ENCODE data around the gene WWOX.

WWOX gene

DNA sequence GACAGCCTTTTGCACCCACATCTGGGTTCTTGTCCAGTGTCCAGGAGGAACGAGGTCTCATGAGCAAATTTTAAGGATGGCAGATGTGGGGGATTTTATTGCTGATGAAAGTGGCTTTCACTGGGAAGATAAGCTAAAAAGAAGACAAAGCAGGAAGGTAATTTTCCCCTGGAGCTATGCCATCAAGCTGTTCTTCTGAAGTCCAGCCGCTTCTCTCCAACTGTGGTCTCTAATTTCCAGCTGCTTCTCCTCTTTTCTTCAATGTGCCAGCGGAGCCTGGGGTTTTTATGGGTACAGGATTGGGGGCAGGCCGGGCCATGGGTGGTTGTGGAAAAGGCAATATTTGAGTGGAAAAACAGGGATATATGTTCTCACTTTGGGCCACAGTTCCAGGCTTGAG is 430.8 kb downstream of the WWOX start:
- DNase-seq (ENCODE audit: low spot score): no peak

DNA sequence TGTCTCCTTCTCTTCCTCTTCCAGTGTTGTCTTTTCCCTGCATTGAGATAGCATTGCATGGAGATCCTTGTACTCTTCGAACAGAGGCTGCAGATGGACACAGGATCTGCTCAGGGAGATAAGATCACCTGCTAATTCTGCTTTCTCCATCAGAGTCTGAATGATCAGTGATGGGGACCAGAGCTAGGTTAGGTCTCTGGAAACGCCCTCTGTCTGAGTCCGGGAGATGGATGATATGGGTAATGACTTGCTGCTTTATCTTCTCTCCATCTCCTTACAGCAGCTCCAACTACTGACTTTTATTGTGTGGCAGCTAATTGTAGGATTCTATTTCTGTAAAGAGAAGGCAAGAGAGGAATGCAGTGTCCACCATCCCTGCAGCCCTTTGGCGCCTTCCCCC is 435.6 kb downstream of the WWOX start:
- DNase-seq (ENCODE audit: low spot score): no peak

DNA sequence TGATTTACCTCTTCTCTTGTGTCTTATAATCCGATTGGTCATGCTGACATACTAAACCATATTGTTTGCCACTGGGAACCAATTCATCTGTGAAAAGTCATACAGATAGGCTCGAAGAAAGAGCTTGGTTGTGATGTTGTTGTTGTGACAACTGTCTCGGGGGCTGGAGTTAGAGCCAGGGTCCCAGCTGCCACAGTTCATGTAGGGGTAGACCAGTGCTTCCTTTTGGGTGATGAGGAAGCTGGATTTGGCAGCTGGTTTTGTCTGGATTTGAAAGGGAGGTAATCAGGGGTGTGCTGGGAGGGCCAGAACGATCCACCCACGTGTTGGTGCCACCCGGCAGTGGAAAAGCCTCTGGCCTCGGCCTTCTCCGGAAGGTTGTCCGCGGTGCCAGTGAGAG is 438.1 kb downstream of the WWOX start:
- DNase-seq (ENCODE audit: low spot score): no peak

DNA sequence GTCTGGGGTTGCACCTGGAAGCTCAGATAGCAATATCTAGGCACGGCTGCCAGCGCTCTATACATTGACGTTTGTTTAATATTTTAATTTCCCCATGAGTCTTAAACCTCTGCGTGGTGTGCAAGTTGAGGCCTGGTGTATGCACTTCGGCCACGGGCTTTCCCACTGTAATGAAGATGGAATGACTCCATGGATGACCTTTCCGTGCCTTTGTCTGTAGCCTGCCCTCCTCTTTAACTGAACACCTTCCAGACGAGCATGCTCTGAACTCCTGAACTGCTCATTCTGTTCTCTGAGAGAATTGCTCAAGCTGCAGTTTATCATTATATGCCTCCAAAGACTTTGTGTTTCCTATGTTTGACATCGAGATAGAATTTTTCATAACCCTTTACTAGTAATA is 438.8 kb downstream of the WWOX start:
- no peak for DNase-seq (ENCODE audit: low spot score)

DNA sequence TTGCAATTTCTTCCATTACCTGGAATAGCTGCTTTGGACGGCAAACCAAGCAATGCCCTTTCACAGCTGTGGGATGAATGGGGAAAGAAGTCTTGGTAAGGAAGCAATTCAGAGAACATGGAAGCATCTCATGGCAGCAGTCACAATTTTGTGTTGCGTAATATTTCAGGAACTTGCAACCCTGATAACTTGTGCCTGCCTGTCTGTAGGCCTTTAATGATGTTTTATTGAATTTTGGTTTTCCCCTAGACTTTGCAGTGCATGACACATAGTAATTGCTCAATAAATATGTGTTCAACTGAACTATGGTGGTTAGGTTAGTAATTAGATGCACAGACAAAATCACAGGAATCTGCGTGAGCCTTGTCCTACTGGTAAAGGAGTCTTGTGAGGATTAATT is 439.5 kb downstream of the WWOX start:
- no peak for DNase-seq (ENCODE audit: low spot score)

DNA sequence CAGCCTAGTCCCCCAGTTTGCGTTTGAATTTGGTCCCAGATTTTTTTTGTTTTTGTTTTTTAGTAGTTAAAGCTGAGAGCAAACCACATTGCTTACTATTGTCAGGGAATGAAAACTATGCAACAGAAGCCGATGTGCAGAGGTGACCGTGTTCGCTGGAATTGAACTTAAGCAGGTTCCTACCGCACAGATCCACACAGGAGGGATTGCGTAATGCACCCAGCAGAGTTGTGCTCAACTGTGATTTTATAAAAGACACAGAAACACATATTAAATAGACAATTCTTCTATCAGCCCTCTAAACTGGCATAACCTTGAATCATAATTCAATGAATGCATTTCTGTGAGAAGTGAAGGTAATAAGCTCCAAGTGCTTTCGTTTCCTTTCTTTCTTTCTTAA is 443.0 kb downstream of the WWOX start:
- DNase-seq (ENCODE audit: low spot score): no peak

DNA sequence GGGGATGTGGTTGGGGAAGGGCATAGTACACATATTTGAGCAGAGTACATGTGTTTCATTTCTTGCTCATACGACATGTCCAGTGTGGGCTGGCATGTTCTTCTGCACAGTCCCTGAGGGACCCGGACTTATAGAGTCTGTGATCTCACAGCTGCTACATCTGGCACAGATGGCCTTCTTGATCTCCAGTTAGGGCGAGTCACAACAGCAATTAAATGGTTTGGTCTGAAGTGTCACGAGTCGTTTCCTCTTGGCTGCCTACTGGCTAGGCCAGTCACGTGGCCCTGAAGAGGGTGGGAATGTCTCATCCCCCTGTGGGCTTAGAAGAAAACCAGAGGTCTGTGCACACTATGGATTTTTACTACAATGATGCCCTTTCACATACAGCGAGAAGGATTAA is 443.6 kb downstream of the WWOX start:
- DNase-seq (ENCODE audit: low spot score): no peak

DNA sequence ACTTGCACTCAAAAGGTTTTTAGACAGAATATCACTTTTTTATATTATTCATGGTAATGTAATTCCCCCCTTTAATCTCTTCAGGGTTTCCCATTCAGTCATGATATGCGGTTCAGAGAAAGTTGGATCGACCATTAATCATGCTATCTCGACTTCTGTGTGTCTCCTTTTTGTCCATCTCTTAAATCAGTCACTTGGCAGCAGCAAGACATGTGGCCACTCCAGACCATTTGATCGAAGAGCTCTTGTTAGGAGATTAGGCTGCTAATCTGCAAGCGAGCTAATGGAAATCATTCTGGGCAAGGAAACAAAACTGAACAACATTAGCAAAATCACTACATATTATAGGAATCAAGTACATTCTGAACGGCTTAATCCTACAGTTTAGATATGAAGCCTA is 449.9 kb downstream of the WWOX start:
- no peak for DNase-seq (ENCODE audit: low spot score)

DNA sequence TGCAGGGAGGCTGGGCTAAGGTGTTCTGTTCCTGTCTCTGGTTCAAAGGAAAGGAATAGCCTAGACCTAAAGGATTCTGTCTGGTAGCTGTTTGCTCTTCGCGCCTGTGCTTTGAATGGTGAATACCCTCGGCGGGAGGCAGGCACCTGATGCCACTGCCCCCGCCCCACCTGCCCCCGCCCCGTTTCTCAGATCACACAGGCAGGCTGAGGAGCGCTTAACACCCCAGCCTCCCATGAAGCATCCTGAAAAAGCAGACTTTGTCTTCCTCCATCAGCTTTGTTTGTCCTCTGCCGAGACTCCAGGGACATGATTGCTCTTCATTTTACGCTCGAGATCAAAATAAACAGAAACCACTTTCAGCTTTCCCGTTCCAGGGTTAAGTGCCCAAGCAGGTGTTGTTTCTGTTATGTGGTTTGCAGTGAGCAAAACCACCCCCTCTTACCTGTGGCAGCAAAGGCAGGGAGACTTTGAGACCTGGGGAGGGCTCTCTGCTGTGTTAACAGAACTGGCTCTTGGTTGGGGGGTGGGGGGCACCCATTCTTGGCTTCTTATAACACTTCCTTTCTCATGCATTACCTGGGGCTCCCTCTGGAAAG is 452.1 kb downstream of the WWOX start:
- no peak for DNase-seq (ENCODE audit: low spot score)

DNA sequence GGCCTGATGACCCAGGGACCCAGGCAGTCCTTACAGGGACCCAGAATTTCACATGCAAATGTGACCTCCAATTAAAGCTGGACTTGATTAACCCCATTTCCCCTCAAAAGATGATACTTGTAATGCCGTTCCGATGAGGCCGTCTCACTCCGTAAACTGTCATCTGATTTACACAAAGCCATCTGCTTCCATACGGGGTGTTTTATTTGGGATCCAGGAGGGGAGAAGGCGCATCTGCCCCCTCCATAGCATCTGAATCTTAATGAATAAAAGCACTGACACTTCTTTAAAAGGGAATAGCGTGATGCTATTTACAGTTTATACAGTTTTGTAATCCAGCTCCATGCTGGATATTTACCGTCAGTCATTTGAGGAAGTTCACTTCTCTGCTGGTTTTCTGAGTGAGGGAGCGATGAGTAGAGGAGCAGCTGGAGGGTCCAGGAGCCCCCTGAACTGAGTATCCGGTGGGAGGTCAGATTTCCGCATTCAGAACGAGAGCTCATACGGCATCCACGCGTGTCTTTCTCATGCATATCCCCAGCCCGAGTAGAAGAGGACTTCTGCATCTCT is 452.7 kb downstream of the WWOX start:
- no peak for DNase-seq (ENCODE audit: low spot score)

DNA sequence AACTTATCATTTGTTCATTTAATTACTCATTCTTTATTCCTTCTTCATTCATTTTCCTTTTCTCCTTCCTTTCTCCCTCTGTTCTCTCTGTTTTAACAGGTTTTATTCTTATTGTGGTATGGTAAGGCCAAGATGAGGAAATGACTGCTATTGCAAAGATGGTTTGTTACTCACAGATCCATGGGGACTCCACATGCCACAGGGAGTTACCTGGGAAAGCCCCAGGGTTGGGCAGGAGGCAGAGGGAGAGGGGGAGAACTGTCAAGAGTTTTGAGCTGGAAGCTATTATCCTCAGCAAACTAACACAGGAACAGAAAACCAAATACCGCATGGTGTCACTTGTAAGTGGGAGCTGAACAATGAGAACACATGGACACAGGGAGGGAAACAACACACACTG is 453.3 kb downstream of the WWOX start:
- DNase-seq (ENCODE audit: low spot score): peak; percentile 29

DNA sequence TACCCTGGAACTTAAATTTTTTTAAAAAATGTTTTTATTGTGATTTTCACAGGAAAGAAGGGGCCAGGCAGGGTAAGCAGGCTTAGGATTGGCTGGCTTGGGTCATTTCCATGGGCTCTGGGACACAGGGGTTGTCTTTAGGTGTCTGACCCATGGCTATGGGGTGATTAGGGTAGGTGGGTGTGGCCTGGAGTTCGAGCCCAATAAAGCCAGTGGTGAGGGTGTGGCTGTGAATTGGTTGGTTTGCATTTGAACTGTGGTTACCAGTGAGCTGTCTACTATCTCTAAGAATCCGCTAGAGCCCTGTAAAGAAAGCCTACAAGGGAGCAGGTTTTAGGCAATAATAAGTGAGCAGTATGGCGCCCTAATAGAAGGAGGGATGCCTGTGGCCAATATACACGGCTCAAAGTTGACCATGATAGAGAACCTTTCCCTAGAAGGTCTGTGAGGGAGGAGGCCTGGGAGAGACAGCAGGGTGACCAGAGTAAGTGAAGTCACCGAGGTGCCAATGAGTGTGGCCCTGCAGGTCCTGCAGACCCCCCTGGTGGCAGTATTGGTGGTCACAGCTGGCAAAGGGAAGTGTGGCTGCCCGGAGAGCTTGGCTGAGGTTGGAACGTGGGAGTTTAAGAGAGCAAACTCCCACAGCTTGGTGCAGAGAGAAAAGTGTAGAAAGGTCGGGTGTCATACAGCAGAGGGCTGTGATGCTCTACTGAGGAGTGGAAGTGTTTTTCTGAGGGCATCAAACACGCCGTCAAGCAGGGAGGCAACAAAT is 454.0 kb downstream of the WWOX start:
- no peak for DNase-seq (ENCODE audit: low spot score)

DNA sequence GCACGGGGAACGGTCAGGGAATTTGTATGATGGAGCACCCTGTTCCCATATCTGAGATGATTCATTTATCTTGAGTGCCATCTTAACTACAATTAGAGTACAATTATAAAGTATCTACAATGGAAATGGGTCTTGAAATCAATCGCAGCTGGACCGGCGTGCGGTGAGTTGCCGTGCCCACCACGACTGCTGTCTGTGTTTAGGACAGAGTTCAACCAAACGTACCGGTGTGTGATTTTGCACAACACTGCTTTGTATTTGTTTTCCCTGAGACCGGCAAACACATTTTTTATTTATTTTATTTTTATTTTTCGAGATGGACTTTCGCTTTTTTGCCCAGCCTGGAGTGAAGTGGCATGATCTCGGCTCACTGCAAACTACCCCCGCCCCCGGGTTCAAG is 457.0 kb downstream of the WWOX start:
- DNase-seq (ENCODE audit: low spot score): no peak

DNA sequence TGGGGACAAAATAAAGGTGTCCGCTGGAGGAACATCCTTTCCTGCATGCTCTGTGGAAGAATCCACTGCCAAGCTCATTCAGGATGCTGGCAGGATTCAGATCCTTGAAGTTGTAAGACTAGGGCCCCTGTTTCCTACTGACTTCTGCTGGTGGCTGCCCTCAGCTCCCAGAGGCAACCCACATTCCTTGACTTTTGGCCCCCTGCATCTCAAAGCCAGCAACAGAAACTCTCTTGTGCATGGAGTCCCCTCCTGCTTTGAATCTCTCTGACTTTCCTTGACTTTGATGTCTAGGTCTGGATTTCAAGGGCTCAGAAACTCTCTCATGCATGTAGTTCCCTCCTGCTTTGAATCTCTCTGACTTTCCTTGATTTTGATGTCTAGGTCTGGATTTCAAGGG is 461.5 kb downstream of the WWOX start:
- DNase-seq (ENCODE audit: low spot score): no peak

DNA sequence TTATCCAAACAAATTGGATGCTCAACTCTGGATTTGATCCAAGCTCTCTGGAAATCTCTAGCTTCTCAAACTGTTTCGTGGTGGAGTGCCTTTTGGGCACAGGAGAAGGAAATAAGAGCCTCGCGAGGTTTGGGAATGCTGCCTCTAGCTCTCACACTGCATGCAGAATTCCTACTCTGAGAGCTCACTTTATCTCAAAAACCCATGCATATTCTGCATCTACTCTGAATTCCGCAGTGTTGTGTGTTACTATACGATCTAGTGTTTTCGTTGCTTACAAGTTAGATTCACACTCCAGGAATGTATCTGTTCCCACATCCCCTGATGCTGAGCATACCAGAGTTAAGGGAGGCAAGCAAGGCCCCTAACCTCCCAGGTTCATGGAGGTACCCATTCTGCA is 462.7 kb downstream of the WWOX start:
- no peak for DNase-seq (ENCODE audit: low spot score)

DNA sequence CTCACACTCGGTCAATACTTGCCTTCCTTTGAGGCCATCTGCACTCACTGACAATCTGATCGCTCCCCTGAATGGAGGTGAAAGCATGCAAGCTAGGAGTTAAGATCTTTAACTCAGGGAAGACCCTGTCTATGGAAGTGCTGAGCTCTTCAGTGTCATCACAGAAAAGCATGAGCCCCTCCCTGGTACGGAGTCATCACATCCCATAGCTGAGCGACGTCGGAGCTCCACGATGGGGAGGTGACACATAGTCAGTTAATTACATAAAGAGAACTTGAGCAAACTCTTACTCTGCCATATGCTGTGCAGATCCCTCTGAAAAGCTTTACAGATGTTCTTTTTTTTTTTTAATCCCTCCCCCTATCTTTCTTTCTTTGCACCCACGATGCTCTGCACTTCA is 463.2 kb downstream of the WWOX start:
- no peak for DNase-seq (ENCODE audit: low spot score)

DNA sequence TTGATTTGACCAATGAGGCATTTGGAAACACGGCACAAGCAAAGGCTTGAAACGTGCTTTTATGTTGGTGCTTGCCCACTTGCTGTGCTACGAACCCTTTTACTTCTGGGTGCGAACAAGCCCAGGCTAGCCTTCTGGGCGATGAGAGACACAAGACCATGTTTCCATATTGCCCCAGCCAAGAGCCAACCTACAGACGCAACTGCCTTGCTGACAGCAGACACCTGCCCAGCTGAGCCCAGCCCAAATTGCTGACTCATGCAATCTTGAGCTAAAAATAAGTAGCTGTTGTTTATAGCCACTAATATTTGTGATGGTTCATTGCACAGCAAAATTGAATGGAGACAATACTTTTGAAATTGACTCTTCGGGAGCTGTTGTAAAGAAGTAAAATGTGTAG is 464.5 kb downstream of the WWOX start:
- DNase-seq (ENCODE audit: low spot score): no peak

DNA sequence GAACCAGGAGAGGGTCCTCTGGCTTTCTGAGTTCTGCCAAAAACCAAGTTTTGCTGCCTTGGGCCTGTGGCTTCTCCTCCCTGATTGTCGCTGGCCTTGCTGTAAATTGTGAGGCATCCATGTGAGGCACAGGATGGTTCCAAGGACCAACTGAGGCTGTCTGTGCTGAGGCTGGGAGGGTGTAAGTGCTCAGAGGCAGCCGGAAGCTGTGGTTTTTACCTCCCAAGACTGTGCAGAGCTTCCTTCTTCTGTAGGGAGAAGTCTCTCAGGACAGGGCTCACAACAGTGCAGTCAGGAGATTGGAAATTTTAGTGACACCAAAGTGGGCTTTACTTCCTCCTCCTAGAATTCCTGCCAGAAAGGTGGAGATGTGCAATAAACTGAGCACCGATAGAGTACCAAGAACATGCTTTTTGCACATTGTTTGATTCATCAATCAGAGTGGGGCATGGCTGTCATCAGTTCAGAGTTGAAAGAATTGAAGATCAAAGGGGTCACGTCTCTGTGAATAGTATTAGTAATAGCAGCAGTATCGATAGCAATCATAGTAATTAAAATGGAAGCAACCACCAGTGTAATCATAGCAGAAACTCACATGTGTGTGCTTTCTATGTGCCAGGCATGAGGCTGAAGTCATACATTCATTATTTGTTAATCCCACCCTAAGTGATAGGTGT is 467.1 kb downstream of the WWOX start:
- DNase-seq (ENCODE audit: low spot score): no peak

DNA sequence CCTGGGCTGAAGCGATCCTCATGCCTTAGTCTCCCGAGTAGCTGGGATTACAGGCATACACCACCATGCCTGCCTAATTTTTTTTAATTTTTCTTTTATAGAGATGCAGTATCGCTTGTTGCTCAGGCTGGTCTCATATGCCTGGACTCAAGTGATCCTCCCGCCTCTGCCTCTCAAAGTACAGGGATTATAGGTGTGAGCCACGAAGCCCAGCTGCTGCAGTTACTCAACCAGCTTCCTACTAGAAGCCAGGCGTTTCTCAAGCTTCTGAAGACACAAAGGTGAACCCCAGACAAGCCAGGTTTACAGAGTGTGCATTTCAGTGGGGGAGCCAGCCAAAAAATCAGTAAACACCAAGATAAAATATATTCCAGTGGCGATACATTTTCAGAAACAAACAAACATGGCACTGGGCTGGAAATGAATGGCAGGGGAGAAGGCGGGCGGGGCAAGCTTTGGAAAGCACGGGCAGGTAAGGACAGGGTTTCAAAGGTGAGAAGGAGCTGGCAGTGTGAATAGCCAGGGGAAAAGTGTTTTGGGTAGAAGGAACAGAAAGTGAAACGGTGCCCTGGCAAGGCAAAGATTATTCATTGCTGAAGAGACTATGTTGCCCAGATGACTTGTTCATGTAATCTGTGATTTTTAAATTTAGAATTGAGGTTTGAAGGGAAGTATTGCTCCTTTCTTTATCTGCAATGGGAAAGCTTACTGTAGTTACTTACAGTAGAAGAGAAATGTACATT is 471.1 kb downstream of the WWOX start:
- no peak for DNase-seq (ENCODE audit: low spot score)

DNA sequence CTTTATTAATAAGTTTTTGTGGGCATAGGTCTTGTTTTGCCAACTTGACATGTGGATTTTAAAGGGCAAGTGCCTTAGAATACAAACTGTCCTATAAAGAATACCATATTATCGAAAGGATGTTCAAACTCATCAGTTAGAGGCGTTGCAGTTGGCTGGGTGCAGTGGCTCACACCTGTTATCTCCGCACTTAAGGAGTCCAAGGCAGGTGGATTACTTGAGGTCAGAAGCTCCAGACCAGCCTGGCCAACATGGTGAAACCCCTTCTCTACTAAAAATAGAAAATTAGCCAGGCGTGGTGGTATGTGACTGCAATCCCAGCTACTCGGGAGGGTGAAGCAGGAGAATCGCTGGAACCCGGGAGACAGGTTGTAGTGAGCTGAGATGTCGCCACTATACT is 472.0 kb downstream of the WWOX start:
- no peak for DNase-seq (ENCODE audit: low spot score)

DNA sequence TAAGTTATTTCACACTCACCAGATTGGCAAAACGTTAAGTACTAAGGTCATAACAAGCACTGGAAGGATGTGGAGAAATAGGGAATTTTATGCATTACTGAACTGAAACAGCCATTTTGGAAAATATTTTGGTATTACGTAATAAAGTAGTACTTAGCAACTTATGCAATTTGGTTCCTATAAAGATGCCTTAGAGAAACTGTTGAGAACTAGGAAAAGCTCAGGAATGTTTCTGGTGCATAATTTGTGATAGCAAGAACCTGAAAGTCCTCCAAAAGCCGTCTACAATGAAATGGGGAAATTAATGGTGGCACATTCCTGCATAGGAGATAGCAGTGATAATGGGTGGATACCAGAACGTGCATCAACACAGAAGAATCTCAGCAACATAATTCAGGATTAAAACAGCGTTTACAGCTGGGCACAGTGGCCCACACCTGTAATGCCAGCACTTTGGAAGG is 472.5 kb downstream of the WWOX start:
- DNase-seq (ENCODE audit: low spot score): no peak

DNA sequence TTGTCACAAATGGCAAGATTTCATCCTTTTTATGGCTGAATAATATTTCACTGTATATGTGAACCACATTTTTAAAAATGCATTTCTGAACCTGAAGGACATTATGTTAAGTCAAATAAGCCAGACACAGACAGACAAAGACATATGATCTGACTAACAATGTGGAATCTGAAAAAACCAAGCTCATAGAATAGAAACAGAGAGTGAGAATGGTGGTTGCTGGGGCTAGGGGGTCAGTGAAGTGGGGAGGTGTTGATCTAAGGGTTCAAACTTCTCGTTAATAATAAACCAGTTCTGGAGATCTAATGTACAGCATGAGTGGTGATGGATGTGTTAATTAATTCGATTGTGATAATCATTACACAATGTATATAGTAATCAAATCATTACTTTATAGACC is 475.1 kb downstream of the WWOX start:
- no peak for DNase-seq (ENCODE audit: low spot score)

Data from kidney tubule cell (primary cell).